ENCODE results near the gene DLG2. TPM values are rescaled to one million over a fixed set of nuclear protein-coding genes. Genes with fewer than 3 reads are reported as not detected.

The DLG2 gene
- total RNA-seq, 1 experiment from 2014 or later = 17.5 TPM

GRCh38 chr11:85257837-85258236, 369.3 kb downstream of the DLG2 start:
- TF ChIP-seq NFE2L1 (CRISPR knock-in tag; IDR thresholded peaks at IDR 0.05) (no peak), ZMAT4 (CRISPR knock-in tag; IDR thresholded peaks at IDR 0.05) (no peak)
- TF ChIP-seq, protein P1, sequence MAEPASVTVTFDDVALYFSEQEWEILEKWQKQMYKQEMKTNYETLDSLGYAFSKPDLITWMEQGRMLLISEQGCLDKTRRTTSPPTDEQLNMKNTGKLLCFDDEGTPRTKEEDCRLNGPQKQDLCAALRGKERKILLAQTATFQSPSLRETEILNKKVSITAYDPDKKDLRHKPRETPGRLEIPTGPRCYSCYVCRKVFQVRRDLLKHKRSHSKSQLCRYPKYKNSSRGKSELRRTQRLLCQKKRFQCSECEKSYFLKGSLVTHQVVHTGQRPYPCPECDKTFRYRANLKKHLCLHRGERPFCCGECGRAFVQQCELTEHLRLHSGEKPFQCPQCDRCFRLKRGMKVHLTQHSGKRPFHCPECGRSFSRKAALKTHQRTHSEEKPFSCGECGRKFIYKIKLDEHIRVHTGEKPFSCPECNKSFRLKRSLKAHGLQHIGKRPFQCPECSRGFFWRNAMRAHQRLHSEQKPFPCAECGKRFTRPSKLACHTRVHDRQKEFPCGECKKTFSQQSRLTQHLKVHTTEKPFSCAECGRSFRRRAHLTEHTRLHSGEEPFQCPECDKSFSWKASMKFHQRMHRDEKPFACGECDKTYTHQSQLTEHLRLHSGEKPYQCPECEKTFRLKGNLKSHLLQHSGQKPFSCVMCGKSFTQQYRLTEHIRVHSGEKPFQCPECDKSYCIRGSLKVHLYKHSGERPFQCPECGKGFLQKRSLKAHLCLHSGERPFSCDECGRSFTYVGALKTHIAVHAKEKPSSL (CRISPR knock-in tag; conservative IDR thresholded peaks at IDR 0.05) = no peak
- no peaks in the 10 kb centered on the region for H3K36me3 Mint-ChIP-seq
- H3K27ac Mint-ChIP-seq = no peak overlapping the region
- no peak for ATAC-seq
- POLR2A ChIA-PET = no interaction called here
- H3K27me3 Mint-ChIP-seq (ENCODE audit: low read depth) = no peaks in the 10 kb centered on the region
- CTCF ChIA-PET = no interaction called here
- no peak overlapping the region for H3K4me3 Mint-ChIP-seq
- DNase-seq (ENCODE audit: low spot score) = no peak
- H3K4me1 Mint-ChIP-seq = peaks cover 14% of the 10 kb centered on the region
- H3K9me3 Mint-ChIP-seq = peaks cover 14% of the 10 kb centered on the region

DNA sequence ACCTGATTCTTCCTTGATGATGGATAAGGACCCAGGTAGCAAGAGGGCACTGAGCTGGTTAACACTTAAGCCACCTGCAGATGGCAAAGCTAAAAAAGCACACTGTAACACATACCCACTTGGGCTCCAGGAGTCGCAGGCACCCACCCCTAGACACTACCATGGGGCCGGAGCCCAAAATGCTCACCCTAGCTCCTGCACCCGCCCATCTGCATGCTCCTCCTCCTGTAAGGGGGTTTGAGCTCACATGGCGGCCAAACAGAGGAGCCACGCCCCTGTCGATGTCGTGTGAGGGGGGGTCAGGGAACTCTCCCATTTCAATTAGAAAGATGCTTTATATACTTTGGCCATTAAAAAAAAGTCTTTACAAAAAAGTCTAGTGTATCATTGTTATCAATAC, 370.7 kb downstream of the DLG2 start:
- Mint-ChIP-seq H3K4me1 (peaks cover 14% of the 10 kb centered on the region), H3K27ac (no peak overlapping the region), H3K9me3 (peaks cover 9% of the 10 kb centered on the region), H3K4me3 (no peak overlapping the region), H3K36me3 (no peaks in the 10 kb centered on the region), H3K27me3 (ENCODE audit: low read depth) (no peaks in the 10 kb centered on the region)
- no peak for DNase-seq (ENCODE audit: low spot score)
- TF ChIP-seq ETV6 (CRISPR knock-in tag; IDR thresholded peaks at IDR 0.05) (no peak), TEAD4 (CRISPR knock-in tag; IDR thresholded peaks at IDR 0.05) (no peak), IRF2 (CRISPR knock-in tag; IDR thresholded peaks at IDR 0.05; ENCODE audit: borderline replicate concordance, low read depth) (no peak), CTCF (IDR thresholded peaks at IDR 0.05) (no peak), ZBTB21 (CRISPR knock-in tag; IDR thresholded peaks at IDR 0.05; ENCODE audit: borderline replicate concordance) (no peak), E2F1 (CRISPR knock-in tag; IDR thresholded peaks at IDR 0.05) (no peak), GABPB1 (CRISPR knock-in tag; IDR thresholded peaks at IDR 0.05) (no peak), USF1 (CRISPR knock-in tag; IDR thresholded peaks at IDR 0.05) (no peak), ZNF317 (CRISPR knock-in tag; IDR thresholded peaks at IDR 0.05; ENCODE audit: borderline replicate concordance, low read depth) (no peak), ZMAT4 (CRISPR knock-in tag; IDR thresholded peaks at IDR 0.05) (no peak), MXD4 (CRISPR knock-in tag; IDR thresholded peaks at IDR 0.05; ENCODE audit: borderline replicate concordance) (no peak), HMGA2 (CRISPR knock-in tag; IDR thresholded peaks at IDR 0.05) (no peak), ZNF232 (CRISPR knock-in tag; IDR thresholded peaks at IDR 0.05) (no peak), IRF1 (CRISPR knock-in tag; IDR thresholded peaks at IDR 0.05) (no peak), E2F4 (CRISPR knock-in tag; IDR thresholded peaks at IDR 0.05; ENCODE audit: borderline replicate concordance, low read depth) (no peak), TCF7 (CRISPR knock-in tag; IDR thresholded peaks at IDR 0.05; ENCODE audit: low read depth) (no peak), ZNF396 (CRISPR knock-in tag; IDR thresholded peaks at IDR 0.05; ENCODE audit: borderline replicate concordance) (no peak), ATF1 (CRISPR knock-in tag; IDR thresholded peaks at IDR 0.05) (no peak), ERG (CRISPR knock-in tag; IDR thresholded peaks at IDR 0.05) (no peak)
- TF ChIP-seq, protein P2, sequence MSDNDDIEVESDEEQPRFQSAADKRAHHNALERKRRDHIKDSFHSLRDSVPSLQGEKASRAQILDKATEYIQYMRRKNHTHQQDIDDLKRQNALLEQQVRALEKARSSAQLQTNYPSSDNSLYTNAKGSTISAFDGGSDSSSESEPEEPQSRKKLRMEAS (CRISPR knock-in tag; IDR thresholded peaks at IDR 0.05) = no peak
- peak; percentile 28; the same call in 1 of the 2 replicates for ATAC-seq
- POLR2A ChIA-PET = no interaction called here
- CTCF ChIA-PET = no interaction called here

All from WTC11 (cell line).